WERI-Rb-1 (cell line): ENCODE measurements around the gene LHX3.
A peak's percentile ranks its signal among the peaks of the same experiment; 100 is the strongest.

ENCODE experiments used
- DNase-seq: peaks from one replicate; pipeline ENCODE4 v3.0.0-alpha.2; 2020
- H3K27ac ChIP-seq: fragments of 250-450 bp; sonication (Bioruptor Pico); 2 replicates; pipeline ENCODE4 v1.5.1; 2020; ENCODE audit warnings: mild to moderate bottlenecking, moderate library complexity
- H3K27me3 ChIP-seq: fragments of 250-450 bp; sonication (Bioruptor Pico); 2 replicates; pipeline ENCODE4 v1.5.1; 2021; ENCODE audit warnings: mild to moderate bottlenecking, low read depth, moderate library complexity; ENCODE audit not compliant: insufficient read depth, severe bottlenecking
- H3K36me3 ChIP-seq: fragments of 250-450 bp; sonication (Bioruptor Pico); 2 replicates; pipeline ENCODE4 v1.5.1; 2020; ENCODE audit warnings: mild to moderate bottlenecking, moderate library complexity
- H3K4me3 ChIP-seq: 2 replicates; pipeline ENCODE4 v1.5.1; 2011; ENCODE audit warnings: low read depth, mild to moderate bottlenecking, control low read depth, low read length
- H3K9me3 ChIP-seq: fragments of 250-450 bp; sonication (Bioruptor Pico); 2 replicates; pipeline ENCODE4 v1.5.1; 2021; ENCODE audit warnings: mild to moderate bottlenecking, moderate library complexity; ENCODE audit not compliant: severe bottlenecking
- CTCF ChIP-seq: IDR thresholded peaks from 2 replicates; pipeline ENCODE4 v1.5.1; 2011; ENCODE audit warnings: low read depth, mild to moderate bottlenecking, control low read depth, inconsistent platforms, low read length

Gene LHX3

GRCh38 chr9:136226680-136227407 lies 21.9 kb upstream of the LHX3 start:
- H3K27ac ChIP-seq: peak overlapping the region; percentile 73
- no peak for TF ChIP-seq CTCF
- H3K36me3 ChIP-seq: peaks cover 64% of the 10 kb centered on the region
- H3K9me3 ChIP-seq: no peaks in the 10 kb centered on the region
- peak overlapping the region; percentile 26 for H3K4me3 ChIP-seq
- no peaks in the 10 kb centered on the region for H3K27me3 ChIP-seq
- DNase-seq: peak; percentile 81

GRCh38 chr9:136225748-136226679 lies 21.1 kb upstream of the LHX3 start:
- Histone ChIP-seq H3K27ac (peak overlapping the region; percentile 73), H3K36me3 (peaks cover 65% of the 10 kb centered on the region), H3K9me3 (no peaks in the 10 kb centered on the region), H3K4me3 (peak overlapping the region; percentile 26), H3K27me3 (no peaks in the 10 kb centered on the region)
- DNase-seq: peak; percentile 88
- TF ChIP-seq CTCF: peak; percentile 99

- no peak overlapping the region for H3K4me3 ChIP-seq
- H3K27me3 ChIP-seq: no peaks in the 10 kb centered on the region
- no peak for DNase-seq
- H3K27ac ChIP-seq: no peak overlapping the region; the same call in none of the 2 replicates
- no peak for TF ChIP-seq CTCF
- H3K36me3 ChIP-seq: peaks cover 62% of the 10 kb centered on the region
- H3K9me3 ChIP-seq: no peaks in the 10 kb centered on the region
Measured at GRCh38 chr9:136225366-136225747, 20.4 kb upstream of the LHX3 start.

- DNase-seq: no peak
- Histone ChIP-seq H3K9me3 (no peaks in the 10 kb centered on the region), H3K27me3 (no peaks in the 10 kb centered on the region), H3K4me3 (no peak overlapping the region), H3K27ac (no peak overlapping the region), H3K36me3 (peaks cover 60% of the 10 kb centered on the region)
- no peak for TF ChIP-seq CTCF
Measured at GRCh38 chr9:136223871-136224640, 19.1 kb upstream of the LHX3 start.

GRCh38 chr9:136222906-136223285 lies 18.0 kb upstream of the LHX3 start:
- H3K9me3 ChIP-seq: no peaks in the 10 kb centered on the region
- peaks cover 67% of the 10 kb centered on the region for H3K36me3 ChIP-seq
- no peak for DNase-seq
- H3K4me3 ChIP-seq: no peak overlapping the region
- TF ChIP-seq CTCF: no peak
- H3K27ac ChIP-seq: peak overlapping the region; percentile 25; the same call in 1 of the 2 replicates
- no peaks in the 10 kb centered on the region for H3K27me3 ChIP-seq
